Measurements from ENCODE around the gene RNFT2. TPM values are rescaled to one million over a fixed set of nuclear protein-coding genes. Genes with fewer than 3 reads are reported as not detected.

RNFT2 gene
- total RNA-seq, 1 donor from 2014 or later, result 16.3 TPM

GRCh38 chr12:116692605-116693004, 45.5 kb upstream of the RNFT2 start:
- no peak for TF ChIP-seq CTCF (IDR thresholded peaks at IDR 0.05; ENCODE audit: insufficient read depth, low read length, poor library complexity, severe bottlenecking)
- Histone ChIP-seq H3K4me3 (ENCODE audit: low read depth, low read length) (no peak overlapping the region), H3K36me3 (ENCODE audit: control insufficient read depth, insufficient read depth, low read length) (no peaks in the 10 kb centered on the region), H3K27me3 (ENCODE audit: control insufficient read depth, insufficient read depth, low read length) (peaks cover 50% of the 10 kb centered on the region)
- DNase-seq (ENCODE audit: low read depth), result no peak

GRCh38 chr12:116693286-116694227, 44.6 kb upstream of the RNFT2 start:
- Histone ChIP-seq H3K4me3 (ENCODE audit: low read depth, low read length) (no peak overlapping the region), H3K36me3 (ENCODE audit: control insufficient read depth, insufficient read depth, low read length) (no peaks in the 10 kb centered on the region), H3K27me3 (ENCODE audit: control insufficient read depth, insufficient read depth, low read length) (peaks cover 53% of the 10 kb centered on the region)
- TF ChIP-seq CTCF (IDR thresholded peaks at IDR 0.05; ENCODE audit: insufficient read depth, low read length, poor library complexity, severe bottlenecking), result no peak
- no peak for DNase-seq (ENCODE audit: low read depth)

GRCh38 chr12:116694653-116695463, 43.3 kb upstream of the RNFT2 start:
- Histone ChIP-seq H3K36me3 (ENCODE audit: control insufficient read depth, insufficient read depth, low read length) (no peaks in the 10 kb centered on the region), H3K27me3 (ENCODE audit: control insufficient read depth, insufficient read depth, low read length) (peaks cover 53% of the 10 kb centered on the region), H3K4me3 (ENCODE audit: low read depth, low read length) (no peak overlapping the region)
- DNase-seq (ENCODE audit: low read depth), result no peak
- no peak for TF ChIP-seq CTCF (IDR thresholded peaks at IDR 0.05; ENCODE audit: insufficient read depth, low read length, poor library complexity, severe bottlenecking)

- H3K4me3 ChIP-seq (ENCODE audit: low read depth, low read length), result no peak overlapping the region
- peaks cover 49% of the 10 kb centered on the region for H3K27me3 ChIP-seq (ENCODE audit: control insufficient read depth, insufficient read depth, low read length)
- H3K36me3 ChIP-seq (ENCODE audit: control insufficient read depth, insufficient read depth, low read length), result no peaks in the 10 kb centered on the region
- DNase-seq (ENCODE audit: low read depth), result no peak
- TF ChIP-seq CTCF (IDR thresholded peaks at IDR 0.05; ENCODE audit: insufficient read depth, low read length, poor library complexity, severe bottlenecking), result no peak
These were observed 42.7 kb upstream of the RNFT2 start for GRCh38 chr12:116695464-116695725.

GRCh38 chr12:116697305-116697704, 40.8 kb upstream of the RNFT2 start:
- peak; percentile 43 for TF ChIP-seq CTCF (IDR thresholded peaks at IDR 0.05; ENCODE audit: insufficient read depth, low read length, poor library complexity, severe bottlenecking)
- Histone ChIP-seq H3K36me3 (ENCODE audit: control insufficient read depth, insufficient read depth, low read length) (no peaks in the 10 kb centered on the region), H3K4me3 (ENCODE audit: low read depth, low read length) (no peak overlapping the region), H3K27me3 (ENCODE audit: control insufficient read depth, insufficient read depth, low read length) (peaks cover 46% of the 10 kb centered on the region)
- DNase-seq (ENCODE audit: low read depth), result no peak

All from kidney epithelial cell (primary cell).